GM23338 (cell line): Measurements from ENCODE around the gene SKP1.

ENCODE experiments used
- CREB1 ChIP-seq: fragments of 250-450 bp; sonication (Bioruptor Pico); IDR thresholded peaks from 2 replicates; pipeline ENCODE4 v1.5.0; 2020; ENCODE audit warnings: low read depth, mild to moderate bottlenecking, moderate library complexity
- POLR2AphosphoS5 ChIP-seq: IDR thresholded peaks from 2 replicates; pipeline ENCODE4 v1.6.1; 2016; ENCODE audit warnings: antibody characterized with exemption, low read depth
- TF ChIP-seq, protein P1 (sequence below), 2 experiments: fragments of 200-600 bp in 1 of 2; sonication (generic) in 1 of 2; conservative IDR thresholded peaks; 2 replicates each; pipeline versions ENCODE4 v1.5.1 to v1.6.1; 2016 to 2017; ENCODE audit warnings: antibody characterized with exemption in 2 of 2, low read depth in 2 of 2, mild to moderate bottlenecking in 2 of 2, moderate library complexity in 1 of 2
- TF ChIP-seq, protein P2 (sequence below): IDR thresholded peaks from one replicate; pipeline ENCODE4 v1.6.1; 2018; ENCODE audit warnings: antibody characterized with exemption; ENCODE audit not compliant: unreplicated experiment

DNA sequence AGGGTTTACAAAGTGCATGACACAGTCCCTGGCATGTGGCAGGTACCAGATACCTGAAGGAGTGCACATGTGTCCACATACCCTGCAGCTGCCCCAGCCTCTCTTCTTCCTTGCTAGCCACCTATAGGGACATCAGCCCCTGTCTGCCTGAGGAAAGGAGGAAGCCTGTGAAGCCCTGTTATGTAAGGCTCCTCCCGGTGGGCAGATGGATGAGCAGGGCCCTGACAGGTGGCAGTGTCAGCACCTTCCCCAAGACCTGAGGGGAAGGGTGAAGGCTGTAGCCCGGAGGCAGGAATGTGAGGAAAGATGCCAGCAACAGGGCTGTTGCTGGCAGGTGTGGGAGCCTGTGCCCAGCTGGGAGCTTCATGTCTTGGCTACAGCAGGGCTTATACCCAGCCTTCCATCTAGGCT is 40.5 kb downstream of the SKP1 start:
- TF ChIP-seq, protein P1, sequence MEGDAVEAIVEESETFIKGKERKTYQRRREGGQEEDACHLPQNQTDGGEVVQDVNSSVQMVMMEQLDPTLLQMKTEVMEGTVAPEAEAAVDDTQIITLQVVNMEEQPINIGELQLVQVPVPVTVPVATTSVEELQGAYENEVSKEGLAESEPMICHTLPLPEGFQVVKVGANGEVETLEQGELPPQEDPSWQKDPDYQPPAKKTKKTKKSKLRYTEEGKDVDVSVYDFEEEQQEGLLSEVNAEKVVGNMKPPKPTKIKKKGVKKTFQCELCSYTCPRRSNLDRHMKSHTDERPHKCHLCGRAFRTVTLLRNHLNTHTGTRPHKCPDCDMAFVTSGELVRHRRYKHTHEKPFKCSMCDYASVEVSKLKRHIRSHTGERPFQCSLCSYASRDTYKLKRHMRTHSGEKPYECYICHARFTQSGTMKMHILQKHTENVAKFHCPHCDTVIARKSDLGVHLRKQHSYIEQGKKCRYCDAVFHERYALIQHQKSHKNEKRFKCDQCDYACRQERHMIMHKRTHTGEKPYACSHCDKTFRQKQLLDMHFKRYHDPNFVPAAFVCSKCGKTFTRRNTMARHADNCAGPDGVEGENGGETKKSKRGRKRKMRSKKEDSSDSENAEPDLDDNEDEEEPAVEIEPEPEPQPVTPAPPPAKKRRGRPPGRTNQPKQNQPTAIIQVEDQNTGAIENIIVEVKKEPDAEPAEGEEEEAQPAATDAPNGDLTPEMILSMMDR (conservative IDR thresholded peaks at IDR 0.05; ENCODE audit: low read depth in 2 of 2), result no peak
- TF ChIP-seq POLR2AphosphoS5 (no peak), CREB1 (CRISPR knock-in tag) (no peak)
- TF ChIP-seq, protein P2, sequence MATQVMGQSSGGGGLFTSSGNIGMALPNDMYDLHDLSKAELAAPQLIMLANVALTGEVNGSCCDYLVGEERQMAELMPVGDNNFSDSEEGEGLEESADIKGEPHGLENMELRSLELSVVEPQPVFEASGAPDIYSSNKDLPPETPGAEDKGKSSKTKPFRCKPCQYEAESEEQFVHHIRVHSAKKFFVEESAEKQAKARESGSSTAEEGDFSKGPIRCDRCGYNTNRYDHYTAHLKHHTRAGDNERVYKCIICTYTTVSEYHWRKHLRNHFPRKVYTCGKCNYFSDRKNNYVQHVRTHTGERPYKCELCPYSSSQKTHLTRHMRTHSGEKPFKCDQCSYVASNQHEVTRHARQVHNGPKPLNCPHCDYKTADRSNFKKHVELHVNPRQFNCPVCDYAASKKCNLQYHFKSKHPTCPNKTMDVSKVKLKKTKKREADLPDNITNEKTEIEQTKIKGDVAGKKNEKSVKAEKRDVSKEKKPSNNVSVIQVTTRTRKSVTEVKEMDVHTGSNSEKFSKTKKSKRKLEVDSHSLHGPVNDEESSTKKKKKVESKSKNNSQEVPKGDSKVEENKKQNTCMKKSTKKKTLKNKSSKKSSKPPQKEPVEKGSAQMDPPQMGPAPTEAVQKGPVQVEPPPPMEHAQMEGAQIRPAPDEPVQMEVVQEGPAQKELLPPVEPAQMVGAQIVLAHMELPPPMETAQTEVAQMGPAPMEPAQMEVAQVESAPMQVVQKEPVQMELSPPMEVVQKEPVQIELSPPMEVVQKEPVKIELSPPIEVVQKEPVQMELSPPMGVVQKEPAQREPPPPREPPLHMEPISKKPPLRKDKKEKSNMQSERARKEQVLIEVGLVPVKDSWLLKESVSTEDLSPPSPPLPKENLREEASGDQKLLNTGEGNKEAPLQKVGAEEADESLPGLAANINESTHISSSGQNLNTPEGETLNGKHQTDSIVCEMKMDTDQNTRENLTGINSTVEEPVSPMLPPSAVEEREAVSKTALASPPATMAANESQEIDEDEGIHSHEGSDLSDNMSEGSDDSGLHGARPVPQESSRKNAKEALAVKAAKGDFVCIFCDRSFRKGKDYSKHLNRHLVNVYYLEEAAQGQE, result no peak
